Tongue (tissue), 2 donors: Measurements from ENCODE around the gene PDGFB. TPM values are rescaled to one million over a fixed set of nuclear protein-coding genes. Genes with fewer than 3 reads are reported as not detected.
A peak's percentile ranks its signal among the peaks of the same experiment; 100 is the strongest.
"Not testable (repeated sequence)": the region's sequence is repeated elsewhere in the genome, so short reads cannot be mapped to it uniquely, and the experiment has no call there.

Experiments used
- DNase-seq: peaks from one replicate; pipeline ENCODE4 v3.0.0-alpha.2; 2015
- total RNA-seq: library from RNA; depleted of rRNA; stranded (reverse); fragments of >200 nt; gene quantifications from one replicate; pipeline ENCODE4 v1.2.3, GENCODE V29; 2014

The PDGFB gene
- total RNA-seq, 1 donor from 2014 or later, result 26.0 TPM

DNA sequence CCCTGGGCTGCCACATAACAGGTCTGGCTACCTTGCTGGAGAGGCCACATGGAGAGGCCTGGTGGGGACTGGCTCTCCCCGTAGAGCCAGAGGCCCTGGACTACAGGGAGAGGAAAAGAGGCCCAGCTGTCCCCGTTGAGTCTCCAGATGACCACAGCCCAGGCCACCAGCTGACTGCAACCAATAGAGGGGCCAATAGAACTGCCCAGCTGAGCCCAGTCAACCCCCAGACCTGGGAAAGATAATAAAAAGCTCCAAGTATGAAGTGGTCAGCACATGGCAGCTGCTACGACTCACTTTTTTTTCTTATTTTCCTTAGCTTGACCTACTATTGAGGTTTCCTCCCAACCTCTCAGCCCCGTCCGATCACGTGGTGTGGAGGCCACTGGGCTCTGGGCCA lies 18.4 kb downstream of the PDGFB start:
- no peak for DNase-seq

DNA sequence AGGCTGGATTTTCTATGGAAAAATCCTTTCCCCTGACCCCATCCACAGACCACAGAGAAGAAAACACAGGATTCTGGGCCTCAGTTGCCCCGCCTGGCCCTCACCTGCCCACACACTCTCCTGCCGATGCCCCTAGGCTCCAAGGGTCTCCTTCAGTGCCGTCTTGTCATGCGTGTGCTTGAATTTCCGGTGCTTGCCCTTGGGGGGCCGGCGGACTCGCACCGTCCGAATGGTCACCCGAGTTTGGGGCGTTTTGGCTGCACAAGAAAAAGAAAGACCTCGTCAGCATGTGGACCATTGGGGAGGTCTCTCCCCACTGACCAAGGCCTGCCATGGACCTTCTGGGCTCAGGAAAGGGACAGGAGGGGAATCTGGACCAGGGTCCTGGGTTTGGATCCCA lies 19.2 kb downstream of the PDGFB start:
- no peak for DNase-seq

DNA sequence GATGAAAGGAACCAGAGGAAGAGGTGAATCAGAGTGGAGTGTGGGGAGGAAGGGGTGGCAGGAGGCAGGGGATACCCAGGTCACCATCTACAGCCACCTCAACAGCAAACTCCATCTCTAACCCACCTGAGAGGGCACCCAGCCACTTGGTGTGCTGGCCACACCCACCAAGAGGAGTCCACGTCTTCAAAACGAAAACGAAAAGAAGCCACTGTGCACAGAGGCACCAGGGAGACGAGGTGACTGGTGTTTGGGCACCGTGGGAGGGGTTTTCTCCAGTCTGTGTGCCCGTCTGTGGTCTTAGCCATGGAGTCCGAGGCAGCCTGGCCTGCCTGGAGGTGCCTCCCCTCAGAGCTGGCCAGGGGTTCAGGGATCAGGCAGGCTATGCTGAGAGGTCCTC lies 20.2 kb downstream of the PDGFB start:
- DNase-seq, result no peak

DNA sequence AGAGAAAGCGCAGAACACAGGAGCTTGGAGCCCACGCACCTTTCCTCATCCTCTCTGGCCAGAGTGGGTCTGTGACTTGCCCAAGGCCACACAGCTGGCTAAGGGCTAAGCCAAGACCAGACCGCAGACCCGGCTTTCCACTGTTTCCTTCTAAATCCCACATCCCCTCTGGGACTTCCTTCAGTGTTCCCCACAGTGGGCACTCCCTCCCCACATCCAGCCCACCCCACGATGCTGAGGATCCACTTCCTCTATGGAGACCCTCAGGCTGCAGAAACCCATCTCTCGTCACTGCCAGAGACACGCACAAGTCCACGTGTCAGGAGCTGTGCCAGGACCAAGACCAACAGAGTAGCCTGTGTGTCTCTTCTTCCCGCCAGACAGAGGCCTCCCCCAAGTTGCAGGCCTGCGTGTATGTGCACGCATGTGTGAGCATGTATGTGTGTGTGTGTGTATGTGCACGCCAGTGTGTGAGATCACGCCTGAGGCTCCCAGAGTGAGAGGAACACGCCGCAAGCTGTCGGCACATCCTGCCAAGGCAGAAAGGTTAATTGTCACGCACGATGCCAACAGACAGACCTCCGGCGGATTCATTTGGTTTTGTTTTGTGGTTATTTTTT lies 21.6 kb downstream of the PDGFB start:
- no peak for DNase-seq

DNA sequence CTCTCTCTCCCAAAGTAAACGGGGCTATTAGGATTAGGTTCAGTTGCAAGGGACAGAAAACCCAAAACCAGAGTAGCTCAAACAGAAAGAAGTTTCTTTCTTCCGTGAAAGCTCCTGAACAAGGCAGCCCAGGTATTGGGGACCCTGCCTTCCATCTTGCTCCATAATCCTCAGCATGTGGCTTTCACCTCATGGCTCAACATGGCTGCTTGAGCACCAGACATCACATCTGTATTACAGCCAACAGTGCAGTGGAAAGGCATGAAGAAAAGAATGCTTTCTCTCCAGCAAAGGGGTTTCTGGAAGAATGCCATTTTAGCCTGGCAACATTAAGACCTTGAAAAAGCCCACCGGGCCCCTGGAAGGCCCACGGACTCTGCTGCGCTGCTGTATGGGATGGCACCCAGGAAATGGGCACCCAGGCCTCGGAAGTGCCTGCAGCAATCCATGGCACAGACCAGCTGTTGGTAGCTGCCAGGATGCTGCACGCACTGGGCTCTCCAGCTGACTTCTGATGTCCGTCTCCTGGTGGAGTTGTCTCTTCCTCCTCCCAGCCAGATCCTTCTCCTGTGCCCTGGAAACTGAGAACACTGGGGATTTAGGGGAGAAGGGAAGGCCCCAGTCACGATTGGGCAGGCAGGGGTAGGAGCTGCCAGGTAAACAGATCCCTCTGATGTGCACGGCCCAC lies 22.6 kb downstream of the PDGFB start:
- DNase-seq, result no peak

DNA sequence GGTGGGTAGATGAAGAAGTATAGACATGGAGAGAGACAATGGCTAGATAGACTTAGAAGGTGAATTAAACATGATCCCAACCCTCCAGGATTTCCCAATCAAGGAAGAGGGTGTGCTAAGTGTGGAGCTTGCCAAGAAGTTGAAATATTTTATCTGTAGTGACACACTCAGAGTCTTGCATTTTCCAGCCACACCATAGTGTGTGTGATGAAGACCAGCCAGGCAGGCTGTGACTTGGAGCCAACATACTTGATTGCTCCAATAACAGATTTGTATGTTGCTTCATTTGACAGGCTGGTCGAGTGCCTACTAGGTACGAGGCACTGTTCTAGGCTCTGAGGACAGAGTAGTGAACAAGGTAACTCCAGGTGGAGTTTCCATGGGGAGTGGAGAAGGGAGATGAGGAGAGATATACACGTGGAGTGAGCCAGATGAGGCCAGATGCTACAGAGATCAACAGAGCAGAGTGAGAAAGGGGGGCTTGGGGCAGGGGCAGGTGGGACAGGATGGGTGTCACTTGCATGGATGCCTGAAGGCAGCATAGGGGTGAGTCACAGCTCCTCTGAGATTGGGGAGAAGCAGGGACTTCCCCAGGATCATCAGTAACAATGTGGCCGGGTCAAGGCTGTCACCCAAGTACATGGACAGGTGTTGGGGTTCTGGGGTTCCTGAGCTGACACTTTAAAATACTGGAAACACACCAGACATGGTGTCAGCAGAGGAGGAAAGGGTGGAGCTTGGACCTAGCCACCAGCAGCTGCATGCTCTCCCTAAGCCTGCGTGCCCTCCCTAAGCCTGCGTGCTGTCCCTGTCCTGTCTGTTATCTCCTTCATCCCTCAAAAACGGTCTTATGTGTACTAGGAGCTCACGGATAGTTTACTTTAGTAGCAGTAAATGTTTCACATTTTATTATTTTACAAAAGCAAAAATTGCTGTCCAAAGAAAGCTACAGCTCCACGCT lies 23.6 kb downstream of the PDGFB start:
- no peak for DNase-seq

DNA sequence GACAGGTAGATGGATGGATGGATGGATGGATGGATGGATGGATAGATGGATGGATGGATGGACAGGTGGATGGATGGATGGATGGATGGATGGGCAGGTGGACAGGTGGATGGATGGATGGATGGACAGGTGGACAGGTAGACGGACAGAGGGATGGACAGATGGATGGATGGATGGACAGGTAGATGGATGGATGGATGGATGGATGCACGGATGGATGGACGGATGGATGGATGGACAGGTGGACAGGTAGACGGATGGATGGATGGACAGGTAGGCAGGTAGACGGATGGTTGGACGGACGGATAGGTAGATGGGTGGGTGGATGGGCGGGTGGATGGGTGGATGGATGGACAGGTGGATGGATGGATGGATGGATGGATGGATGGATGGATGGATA lies 24.3 kb downstream of the PDGFB start:
- DNase-seq, result no peak

DNA sequence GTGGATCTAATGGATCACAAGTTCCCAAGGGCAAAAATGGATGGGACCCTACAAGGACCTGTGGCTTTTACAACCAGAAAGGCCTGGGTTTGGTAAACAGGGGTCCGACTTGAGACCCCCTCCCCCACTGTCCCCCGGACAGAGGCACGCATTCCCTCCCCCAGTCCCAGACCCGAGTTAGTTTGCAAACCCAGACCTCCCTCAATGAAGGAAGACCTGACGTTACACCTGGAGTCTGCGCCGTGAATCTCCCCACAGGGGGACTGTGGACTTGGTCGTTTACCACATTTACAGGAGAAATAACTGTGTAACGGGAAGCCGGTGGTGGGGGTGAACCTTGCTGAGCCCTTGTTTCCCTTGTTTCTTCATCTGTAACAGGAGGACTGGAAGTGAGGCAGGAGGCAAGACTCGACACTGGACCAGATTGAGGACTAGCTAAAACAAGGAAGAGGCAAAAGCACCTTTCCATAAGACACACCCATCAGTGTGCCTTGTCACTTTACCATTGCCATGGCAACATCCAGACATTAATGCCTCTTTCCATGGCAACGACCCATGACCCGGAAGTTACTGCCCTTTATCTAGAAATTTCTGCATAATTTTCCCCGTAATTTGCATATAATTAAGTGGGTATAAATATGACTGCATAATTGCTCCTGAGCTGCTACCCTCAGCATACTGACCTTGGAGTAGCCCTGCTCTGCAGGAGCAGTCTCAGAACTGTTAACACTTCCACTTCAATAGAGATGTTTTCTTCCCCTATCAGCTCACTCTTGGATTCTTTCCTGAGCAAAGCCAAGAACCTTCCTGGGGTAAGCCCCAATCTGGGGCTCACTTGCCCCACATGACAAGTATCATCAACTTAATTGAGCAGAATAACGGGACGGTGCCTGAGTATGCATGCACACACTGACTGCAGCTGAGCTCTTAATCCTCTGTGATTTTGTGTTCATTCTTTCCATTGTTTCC lies 25.4 kb downstream of the PDGFB start:
- no peak for DNase-seq

DNA sequence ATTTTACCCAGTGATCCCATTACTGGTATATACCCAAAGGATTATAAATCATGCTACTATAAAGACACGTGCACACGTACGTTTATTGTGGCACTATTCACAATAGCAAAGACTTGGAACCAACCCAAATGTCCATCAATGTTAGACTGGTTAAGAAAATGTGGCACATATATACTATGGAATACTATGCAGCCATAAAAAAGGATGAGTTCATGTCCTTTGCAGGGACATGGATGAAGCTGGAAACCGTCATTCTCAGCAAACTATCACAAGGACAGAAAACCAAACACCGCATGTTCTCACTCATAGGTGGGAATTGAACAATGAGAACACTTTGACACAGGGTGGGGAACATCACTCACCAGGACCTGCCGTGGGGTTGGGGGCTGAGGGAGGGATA lies 26.4 kb downstream of the PDGFB start:
- DNase-seq, result not testable (repeated sequence)

DNA sequence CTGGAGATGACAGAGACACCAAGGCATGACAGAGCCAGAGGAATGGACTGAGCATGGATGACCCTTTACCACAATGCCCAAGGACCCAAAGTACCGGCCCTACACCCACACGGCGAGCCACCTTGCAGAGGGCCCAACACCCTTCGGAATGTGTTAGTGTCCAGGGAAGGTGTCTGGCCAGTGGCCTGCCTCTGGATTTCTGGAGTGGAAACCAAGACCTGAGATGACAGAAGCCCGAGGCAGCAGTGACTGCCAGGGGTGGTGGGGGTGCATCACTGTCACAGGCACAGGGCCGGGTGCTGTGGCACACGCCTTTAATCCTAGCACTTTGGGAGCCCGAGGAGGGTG lies 28.7 kb downstream of the PDGFB start:
- no peak for DNase-seq

DNA sequence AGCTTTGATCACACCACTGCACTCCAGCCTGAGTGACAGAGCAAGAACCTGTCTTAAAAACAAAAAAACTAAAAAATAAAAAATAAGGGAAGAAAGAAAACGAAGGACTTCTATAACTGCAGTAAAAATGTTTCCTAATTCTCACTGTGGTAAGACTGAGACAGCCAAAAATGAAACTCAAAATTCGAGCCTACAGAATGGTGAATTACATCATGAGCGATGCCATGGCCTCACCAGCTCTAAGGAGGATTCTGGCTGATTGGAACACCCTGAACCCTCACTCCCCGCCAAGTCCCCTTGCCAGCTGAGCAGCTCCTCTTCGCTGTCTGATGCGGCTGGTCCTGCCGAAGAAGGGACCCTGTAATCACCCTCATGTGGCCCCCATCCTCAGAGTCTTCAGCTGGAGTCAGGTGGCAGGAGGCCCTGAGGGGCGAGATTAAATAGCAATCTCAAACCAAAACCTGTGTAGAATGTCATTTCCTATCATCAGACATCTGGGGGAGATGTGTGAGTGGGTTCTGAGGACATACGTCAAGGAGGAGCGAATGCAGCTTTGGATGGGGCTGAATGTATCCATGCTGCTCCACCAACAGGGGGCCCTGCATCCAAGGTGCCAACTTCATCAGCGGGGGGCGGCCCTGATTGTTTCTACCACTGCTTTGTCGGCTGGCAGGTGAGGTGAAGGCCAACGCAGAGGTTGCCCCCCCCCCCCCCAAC lies 29.2 kb downstream of the PDGFB start:
- DNase-seq, result no peak

DNA sequence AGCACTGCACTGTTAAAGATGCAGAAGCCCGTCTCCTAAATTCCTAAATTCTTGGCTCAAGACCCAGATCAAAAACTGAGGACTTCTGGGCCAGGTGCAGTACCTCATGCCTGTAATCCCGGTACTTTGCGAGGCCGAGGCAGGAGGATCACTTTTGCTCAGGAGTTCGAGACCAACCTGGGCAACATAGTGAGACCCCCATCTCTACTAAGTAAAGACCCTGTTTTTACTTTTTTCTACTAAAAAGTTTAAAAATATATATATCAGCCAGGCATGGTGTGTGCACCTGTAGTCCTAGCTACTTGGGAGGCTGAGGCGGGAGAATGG lies 29.7 kb downstream of the PDGFB start:
- DNase-seq, result no peak

DNA sequence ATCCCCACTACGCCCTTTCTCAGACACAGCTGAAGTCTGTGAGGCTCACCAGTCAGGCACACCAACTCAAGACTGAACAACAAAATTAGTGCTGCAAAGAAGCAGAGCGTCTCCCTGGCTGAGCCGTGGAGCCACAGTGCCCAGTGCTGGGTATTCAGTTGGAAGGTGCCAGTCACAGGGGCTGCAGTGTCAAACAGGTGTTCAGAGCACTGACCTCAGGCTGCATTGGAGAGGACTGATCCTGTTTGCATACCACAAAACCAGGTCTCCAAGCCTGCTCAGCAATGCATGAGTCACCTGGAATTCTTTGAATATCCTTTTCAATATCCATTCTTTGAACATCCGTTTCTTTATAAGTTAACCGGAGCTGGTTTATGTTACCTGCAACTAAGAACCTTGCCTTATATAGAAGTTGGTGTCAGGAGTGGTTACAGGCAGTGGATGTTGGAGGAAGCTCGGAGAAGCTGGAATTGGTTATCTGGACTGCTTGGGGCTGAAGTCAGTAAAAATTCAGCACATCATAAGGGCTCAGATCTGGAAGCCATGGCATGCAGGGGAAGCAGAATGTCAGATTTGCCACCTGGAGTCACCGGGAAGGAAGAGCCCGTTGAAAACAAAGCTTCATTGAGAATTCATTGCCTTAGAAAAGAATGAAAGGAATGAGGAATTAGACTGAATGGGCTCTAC lies 30.3 kb downstream of the PDGFB start:
- DNase-seq, result no peak

DNA sequence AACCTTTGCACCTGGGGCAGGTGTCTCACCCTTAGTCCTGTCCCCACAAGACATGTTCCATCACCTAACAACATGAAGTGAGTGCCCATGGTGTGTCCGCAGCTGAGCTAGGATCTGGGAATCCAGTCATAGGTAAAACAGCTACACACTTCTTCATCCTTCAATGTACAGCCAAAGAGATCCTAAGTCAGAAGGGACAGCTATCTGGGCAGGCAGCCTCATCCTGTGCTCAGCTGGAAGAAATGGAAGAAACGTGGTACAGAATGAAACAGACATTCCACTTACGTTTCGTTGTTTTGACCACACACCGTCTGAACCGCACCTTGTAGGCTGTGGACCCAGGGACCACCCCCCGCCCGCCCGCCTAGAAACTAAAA lies 30.8 kb downstream of the PDGFB start:
- DNase-seq, result no peak

DNA sequence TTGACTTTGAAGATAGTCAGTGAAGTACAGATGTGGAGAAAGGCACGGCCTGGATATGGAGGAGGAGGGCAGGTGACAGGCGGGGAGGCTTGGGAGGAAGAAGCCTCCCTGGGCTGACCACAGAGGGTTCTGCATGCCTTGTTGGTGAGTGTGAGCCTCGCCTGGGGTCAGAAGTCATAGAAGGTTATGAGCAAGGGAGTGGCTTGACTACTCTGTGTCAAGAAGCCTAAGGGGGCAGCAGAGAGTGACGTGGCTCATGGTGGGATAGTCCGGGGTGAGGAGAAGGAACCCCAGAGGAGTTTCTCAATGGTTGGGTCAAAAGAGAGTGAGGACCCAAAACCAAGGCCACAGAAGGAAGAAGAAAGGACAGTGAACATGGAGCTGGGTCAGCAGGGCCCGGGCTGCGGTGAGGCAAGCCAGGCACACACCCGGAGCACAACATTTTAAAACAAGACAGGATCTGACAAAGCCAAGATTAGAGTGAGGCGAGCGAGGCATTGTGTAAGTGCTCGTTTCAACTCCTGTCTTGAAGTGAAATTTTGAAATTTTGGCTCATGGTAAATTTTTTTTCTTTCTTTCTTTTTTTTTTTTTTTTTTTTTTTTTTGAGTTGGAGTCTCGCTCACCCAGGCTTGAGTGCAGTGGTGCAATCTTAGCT lies 31.9 kb downstream of the PDGFB start:
- no peak for DNase-seq

DNA sequence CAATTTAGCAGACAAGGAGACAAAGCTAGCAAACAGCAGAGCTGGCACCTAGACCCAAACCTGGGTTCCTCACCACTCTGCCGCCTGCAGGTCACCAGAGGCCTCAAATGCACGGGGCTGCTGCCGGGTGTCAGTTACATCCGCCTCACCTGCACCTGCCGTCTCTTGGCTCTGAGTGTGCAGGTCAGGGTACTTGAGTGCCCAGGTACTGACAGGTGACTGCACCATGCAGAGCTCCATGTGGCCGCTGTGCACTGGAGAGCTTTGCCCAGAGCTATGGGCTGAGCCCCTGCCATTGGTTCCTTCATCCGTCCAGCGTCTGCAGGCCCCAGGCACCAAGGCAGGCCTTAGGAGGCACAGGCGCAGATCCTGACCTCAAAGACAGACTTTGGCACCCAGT lies 35.0 kb downstream of the PDGFB start:
- DNase-seq, result no peak

DNA sequence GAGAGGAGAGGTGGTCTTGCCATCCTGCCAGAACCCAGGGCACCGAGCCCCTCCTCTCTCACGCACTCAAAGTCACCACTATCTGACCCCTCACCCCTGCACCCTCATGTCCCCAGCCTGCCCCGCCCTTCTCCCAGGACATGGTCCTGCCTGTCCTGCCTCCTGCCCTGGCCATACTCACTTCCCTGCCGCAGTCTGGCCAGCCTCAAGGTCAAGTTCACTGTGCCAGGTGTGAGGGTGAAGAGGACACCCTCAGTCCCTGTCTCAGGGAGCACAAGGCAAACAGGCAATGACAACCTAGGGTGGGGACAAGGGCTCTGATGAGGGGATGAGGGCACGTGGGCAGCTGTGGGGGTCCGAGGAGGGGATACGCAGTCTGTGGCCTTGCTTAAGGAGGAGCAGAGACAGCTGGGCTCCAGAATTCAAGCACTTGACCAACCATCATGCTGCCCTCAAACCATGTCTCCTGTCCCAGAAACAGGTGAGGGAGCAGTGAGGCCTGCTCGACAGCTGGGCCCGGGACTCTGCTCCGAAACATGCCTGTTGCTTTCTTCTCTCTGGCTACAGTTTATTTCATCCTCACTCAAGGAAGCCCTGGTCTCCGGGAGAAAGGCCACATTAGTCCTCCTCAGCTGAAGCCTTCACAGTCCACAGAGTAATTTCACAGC lies 36.6 kb downstream of the PDGFB start:
- peak; percentile 64 for DNase-seq

DNA sequence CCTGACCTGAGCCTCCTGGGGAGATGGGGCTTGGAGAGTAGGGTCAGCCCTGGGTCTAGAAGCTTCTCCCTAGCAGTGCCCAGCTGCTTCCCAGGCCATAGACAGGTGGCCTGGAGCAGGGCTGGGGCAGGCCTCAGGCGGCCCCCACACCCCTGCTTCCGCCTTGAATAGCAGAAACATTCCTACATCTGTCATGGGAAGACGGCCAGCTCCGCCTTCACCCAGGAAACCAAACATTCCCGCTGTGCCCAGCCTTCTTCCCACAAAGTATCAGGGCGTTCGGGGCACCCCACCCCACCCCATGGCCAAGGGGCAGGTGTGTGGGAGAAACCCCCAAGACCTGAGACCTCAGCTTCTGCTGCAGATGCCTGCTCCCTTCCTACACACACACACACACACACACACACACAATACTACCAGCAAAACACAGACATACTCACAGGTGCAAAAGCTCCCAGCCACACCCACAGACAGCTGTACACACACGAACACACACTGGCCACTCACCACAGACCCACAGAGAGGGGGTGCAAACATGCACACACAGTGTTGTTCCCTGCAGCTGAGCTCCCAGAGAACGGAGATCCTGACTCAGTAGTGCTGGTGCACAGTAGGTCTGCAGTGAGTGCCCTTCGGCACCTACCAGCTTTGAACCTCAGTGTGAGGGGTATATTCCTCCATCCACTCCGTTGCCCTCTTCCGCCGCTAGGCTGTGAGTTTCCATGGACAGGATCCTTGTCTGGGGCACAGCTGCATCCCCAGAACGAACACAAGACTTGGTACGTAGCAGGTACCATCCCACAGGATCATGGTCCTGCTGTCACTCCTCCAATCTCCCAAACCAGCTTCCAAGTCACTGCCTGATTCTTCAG lies 37.4 kb downstream of the PDGFB start:
- DNase-seq, result peak; percentile 78

DNA sequence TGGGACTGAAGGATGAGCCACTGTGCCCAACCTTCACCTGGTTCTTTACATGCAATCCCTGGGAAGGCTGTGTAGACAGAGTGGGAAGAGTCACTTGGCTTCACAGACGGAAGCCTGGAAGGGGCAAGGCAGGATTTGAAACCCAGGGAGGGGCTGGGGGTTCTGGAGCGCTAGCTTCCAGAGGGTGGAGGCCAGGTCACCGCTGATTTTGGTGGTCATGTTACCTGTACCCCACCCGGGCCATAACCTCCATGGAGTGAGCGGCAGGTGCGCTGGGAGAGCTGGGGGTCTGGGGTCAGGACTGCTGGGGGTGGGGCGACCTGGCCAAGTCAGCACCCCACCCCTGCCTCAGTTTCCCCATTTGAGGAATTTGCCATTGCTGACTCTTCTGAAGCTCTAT lies 38.3 kb downstream of the PDGFB start:
- no peak for DNase-seq
